Astrocyte (in vitro differentiated cells and primary cell): Measurements from ENCODE around the gene NDUFB6. TPM values are rescaled to one million over a fixed set of nuclear protein-coding genes. Genes with fewer than 3 reads are reported as not detected.
A peak's percentile ranks its signal among the peaks of the same experiment; 100 is the strongest.

ENCODE experiments used
- DNase-seq: peaks from one replicate; pipeline ENCODE4 v3.0.0-alpha.2; 2010; ENCODE audit warnings: low read depth
- FAIRE-seq: peaks from 2 replicates; lab custom pipeline; 2011; peaks lifted over from hg19 to GRCh38; lab: Jason Lieb, UNC
- H2AFZ ChIP-seq: 2 replicates; pipeline ENCODE4 v1.6.0; 2012; ENCODE audit warnings: low read depth, low read length, inconsistent platforms
- H3K27ac ChIP-seq: 2 replicates; pipeline ENCODE4 v1.5.1; 2011; ENCODE audit warnings: low read depth, low read length, inconsistent platforms
- H3K27me3 ChIP-seq: 2 replicates; pipeline ENCODE4 v1.6.0; 2011; ENCODE audit warnings: low read length, inconsistent platforms; ENCODE audit not compliant: insufficient read depth
- H3K36me3 ChIP-seq: 2 replicates; pipeline ENCODE4 v1.5.1; 2011; ENCODE audit warnings: low read length, inconsistent platforms; ENCODE audit not compliant: insufficient read depth
- H3K4me1 ChIP-seq: 2 replicates; pipeline ENCODE4 v1.5.1; 2011; ENCODE audit warnings: low read length, inconsistent platforms; ENCODE audit not compliant: insufficient read depth
- H3K4me2 ChIP-seq: 2 replicates; pipeline ENCODE4 v1.6.0; 2012; ENCODE audit warnings: low read length, inconsistent platforms
- H3K4me3 ChIP-seq: 2 replicates; pipeline ENCODE4 v1.5.1; 2011; ENCODE audit warnings: low read depth, mild to moderate bottlenecking, low read length, inconsistent platforms; ENCODE audit not compliant: insufficient read depth
- H3K79me2 ChIP-seq: 2 replicates; pipeline ENCODE4 v1.6.0; 2012; ENCODE audit warnings: mild to moderate bottlenecking, low read length, inconsistent platforms; ENCODE audit not compliant: insufficient read depth
- H3K9ac ChIP-seq: 2 replicates; pipeline ENCODE4 v1.6.0; 2012; ENCODE audit warnings: mild to moderate bottlenecking, low read length, inconsistent platforms
- H3K9me3 ChIP-seq: 2 replicates; pipeline ENCODE4 v1.5.1; 2012; ENCODE audit warnings: low read depth, mild to moderate bottlenecking, low read length, inconsistent platforms; ENCODE audit not compliant: insufficient read depth
- H4K20me1 ChIP-seq: 2 replicates; pipeline ENCODE4 v1.6.0; 2012; ENCODE audit warnings: low read length, inconsistent platforms; ENCODE audit not compliant: insufficient read depth
- H3K27ac Mint-ChIP-seq: one replicate; pipeline ENCODE4 v1.8.0; 2021; ENCODE audit warnings: mild to moderate bottlenecking, mixed read lengths; ENCODE audit not compliant: unreplicated experiment
- H3K27me3 Mint-ChIP-seq: one replicate; pipeline ENCODE4 v1.8.0; 2021; ENCODE audit warnings: low read depth, mixed read lengths; ENCODE audit not compliant: unreplicated experiment
- H3K36me3 Mint-ChIP-seq: one replicate; pipeline ENCODE4 v1.8.0; 2021; ENCODE audit warnings: low read depth, mixed read lengths; ENCODE audit not compliant: unreplicated experiment
- H3K4me1 Mint-ChIP-seq: one replicate; pipeline ENCODE4 v1.8.0; 2021; ENCODE audit warnings: low read depth, mixed read lengths; ENCODE audit not compliant: unreplicated experiment
- H3K4me3 Mint-ChIP-seq: one replicate; pipeline ENCODE4 v1.8.0; 2021; ENCODE audit warnings: mild to moderate bottlenecking, moderate library complexity, mixed read lengths; ENCODE audit not compliant: unreplicated experiment
- H3K9me3 Mint-ChIP-seq: one replicate; pipeline ENCODE4 v1.8.0; 2021; ENCODE audit warnings: mild to moderate bottlenecking, mixed read lengths; ENCODE audit not compliant: unreplicated experiment
- EZH2 ChIP-seq: IDR thresholded peaks from 2 replicates; pipeline ENCODE4 v1.6.1; 2012; ENCODE audit warnings: mild to moderate bottlenecking, low read length, inconsistent platforms; ENCODE audit not compliant: insufficient read depth
- total RNA-seq: library from RNA; stranded (reverse); gene quantifications from 2 replicates; pipeline ENCODE4 v1.2.1, GENCODE V29; 2021
- TF ChIP-seq, protein P1 (sequence below): IDR thresholded peaks from 2 replicates; pipeline ENCODE4 v1.5.1; 2011; ENCODE audit warnings: low read depth, mild to moderate bottlenecking, inconsistent platforms, low read length, moderate library complexity; ENCODE audit not compliant: insufficient read depth

NDUFB6 gene
- total RNA-seq, 1 donor from 2014 or later: 56.7 TPM

DNA sequence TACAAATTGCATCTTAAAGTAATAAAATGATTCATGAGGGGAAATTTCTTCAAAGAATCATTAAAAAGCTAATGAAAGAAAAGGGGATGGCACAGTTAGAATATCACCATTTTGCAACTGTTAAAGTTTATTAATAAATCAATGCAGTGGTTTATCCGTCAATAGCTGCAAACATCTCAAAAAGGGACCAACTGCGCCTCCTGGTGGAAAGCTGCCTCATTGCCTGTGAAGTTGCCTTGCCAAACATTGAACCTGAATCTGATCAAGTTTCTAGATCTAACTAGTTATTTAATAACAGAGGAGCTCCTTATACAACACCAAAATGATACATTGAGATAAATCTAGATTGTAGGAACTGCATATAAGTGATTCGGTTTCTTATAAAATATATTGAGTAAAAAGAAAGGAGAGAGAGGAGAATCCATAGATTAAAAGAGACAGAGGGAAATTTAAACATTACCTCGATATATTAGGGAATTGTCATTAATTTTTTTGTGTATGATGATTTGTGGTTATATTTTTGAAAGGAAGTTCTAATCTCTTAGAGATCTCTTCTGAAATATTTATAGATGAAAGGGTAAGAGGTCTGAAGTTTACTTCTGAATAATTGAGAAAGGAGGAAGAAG, 6.9 kb upstream of the NDUFB6 start:
- peak; percentile 76 for FAIRE-seq
- peaks cover 14% of the 10 kb centered on the region for H3K4me1 Mint-ChIP-seq
- Histone ChIP-seq H3K9me3 (no peaks in the 10 kb centered on the region), H4K20me1 (no peaks in the 10 kb centered on the region), H3K36me3 (no peaks in the 10 kb centered on the region), H3K27ac (no peak overlapping the region), H3K4me1 (peaks cover 6% of the 10 kb centered on the region), H3K4me3 (no peak overlapping the region), H3K79me2 (no peaks in the 10 kb centered on the region), H2AFZ (no peak overlapping the region), H3K27me3 (peaks cover 2% of the 10 kb centered on the region), H3K9ac (no peak overlapping the region), H3K4me2 (no peak overlapping the region)
- TF ChIP-seq EZH2: no peak
- TF ChIP-seq, protein P1, sequence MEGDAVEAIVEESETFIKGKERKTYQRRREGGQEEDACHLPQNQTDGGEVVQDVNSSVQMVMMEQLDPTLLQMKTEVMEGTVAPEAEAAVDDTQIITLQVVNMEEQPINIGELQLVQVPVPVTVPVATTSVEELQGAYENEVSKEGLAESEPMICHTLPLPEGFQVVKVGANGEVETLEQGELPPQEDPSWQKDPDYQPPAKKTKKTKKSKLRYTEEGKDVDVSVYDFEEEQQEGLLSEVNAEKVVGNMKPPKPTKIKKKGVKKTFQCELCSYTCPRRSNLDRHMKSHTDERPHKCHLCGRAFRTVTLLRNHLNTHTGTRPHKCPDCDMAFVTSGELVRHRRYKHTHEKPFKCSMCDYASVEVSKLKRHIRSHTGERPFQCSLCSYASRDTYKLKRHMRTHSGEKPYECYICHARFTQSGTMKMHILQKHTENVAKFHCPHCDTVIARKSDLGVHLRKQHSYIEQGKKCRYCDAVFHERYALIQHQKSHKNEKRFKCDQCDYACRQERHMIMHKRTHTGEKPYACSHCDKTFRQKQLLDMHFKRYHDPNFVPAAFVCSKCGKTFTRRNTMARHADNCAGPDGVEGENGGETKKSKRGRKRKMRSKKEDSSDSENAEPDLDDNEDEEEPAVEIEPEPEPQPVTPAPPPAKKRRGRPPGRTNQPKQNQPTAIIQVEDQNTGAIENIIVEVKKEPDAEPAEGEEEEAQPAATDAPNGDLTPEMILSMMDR: peak; percentile 99
- DNase-seq: no peak
- H3K27ac Mint-ChIP-seq: no peak overlapping the region
- H3K4me3 Mint-ChIP-seq: no peak overlapping the region
- H3K27me3 Mint-ChIP-seq: no peaks in the 10 kb centered on the region
- no peaks in the 10 kb centered on the region for H3K9me3 Mint-ChIP-seq
- no peaks in the 10 kb centered on the region for H3K36me3 Mint-ChIP-seq

DNA sequence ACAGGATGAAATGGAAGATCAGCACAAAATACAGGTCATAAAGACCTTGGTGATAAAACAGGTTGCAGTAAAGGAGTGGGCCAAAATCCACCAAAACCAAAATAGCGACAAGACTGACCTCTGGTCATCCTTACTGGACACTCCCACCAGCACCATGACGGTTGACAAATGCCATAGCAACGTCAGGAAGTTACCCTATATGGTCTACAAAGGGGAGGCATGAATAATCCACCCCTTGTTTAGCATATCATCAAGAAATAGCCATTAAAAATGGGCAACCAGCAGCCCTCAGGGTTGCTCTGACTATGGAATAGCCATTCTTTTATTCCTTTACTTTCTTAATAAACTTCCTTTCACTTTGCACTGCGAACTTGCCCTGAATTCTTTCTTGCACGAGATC, 6.0 kb upstream of the NDUFB6 start:
- Histone ChIP-seq H3K9me3 (no peaks in the 10 kb centered on the region), H3K9ac (no peak overlapping the region), H3K27ac (no peak overlapping the region), H4K20me1 (no peaks in the 10 kb centered on the region), H3K79me2 (no peaks in the 10 kb centered on the region), H3K36me3 (no peaks in the 10 kb centered on the region), H3K4me3 (no peak overlapping the region), H2AFZ (no peak overlapping the region), H3K4me1 (peaks cover 6% of the 10 kb centered on the region), H3K27me3 (peaks cover 2% of the 10 kb centered on the region), H3K4me2 (no peak overlapping the region)
- TF ChIP-seq, protein P1: no peak
- no peak for TF ChIP-seq EZH2
- Mint-ChIP-seq H3K4me1 (peaks cover 14% of the 10 kb centered on the region), H3K27me3 (no peaks in the 10 kb centered on the region), H3K36me3 (no peaks in the 10 kb centered on the region), H3K9me3 (no peaks in the 10 kb centered on the region), H3K27ac (no peak overlapping the region), H3K4me3 (no peak overlapping the region)
- DNase-seq (no peak), FAIRE-seq (no peak)

DNA sequence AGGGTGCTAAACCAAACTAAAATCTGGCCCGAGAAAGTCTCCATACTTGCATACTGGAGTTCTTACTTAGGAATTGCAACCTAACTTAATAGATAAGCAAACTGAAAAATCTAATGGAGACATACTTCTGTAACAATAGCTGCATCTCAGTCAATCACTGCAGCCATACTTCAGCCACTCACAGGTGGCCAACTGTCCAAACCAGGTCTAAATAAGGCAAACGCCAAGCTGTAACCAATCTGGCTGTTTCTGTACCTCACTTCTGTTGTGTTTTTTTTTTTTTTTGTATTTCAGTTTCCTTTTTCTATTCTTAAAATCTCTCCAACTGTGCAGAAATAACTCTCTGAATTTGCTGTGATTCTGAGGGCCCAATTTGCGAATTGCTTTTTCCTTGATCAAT, 4.4 kb upstream of the NDUFB6 start:
- no peak for FAIRE-seq

More for the DNA sequence above, 4.4 kb upstream of the NDUFB6 start:
- Mint-ChIP-seq H3K4me1 (peaks cover 14% of the 10 kb centered on the region), H3K36me3 (no peaks in the 10 kb centered on the region), H3K27ac (no peak overlapping the region), H3K9me3 (no peaks in the 10 kb centered on the region), H3K27me3 (no peaks in the 10 kb centered on the region), H3K4me3 (no peak overlapping the region)
- Histone ChIP-seq H4K20me1 (no peaks in the 10 kb centered on the region), H3K4me1 (peaks cover 6% of the 10 kb centered on the region), H3K79me2 (peaks cover 7% of the 10 kb centered on the region), H2AFZ (no peak overlapping the region), H3K9ac (no peak overlapping the region), H3K9me3 (no peaks in the 10 kb centered on the region), H3K36me3 (no peaks in the 10 kb centered on the region), H3K27me3 (peaks cover 2% of the 10 kb centered on the region), H3K4me3 (no peak overlapping the region), H3K4me2 (no peak overlapping the region), H3K27ac (no peak overlapping the region)
- TF ChIP-seq, protein P1: no peak
- no peak for TF ChIP-seq EZH2
- DNase-seq: no peak
